Heart left ventricle (tissue), 13 donors: Measurements from ENCODE around the gene HECTD2.
"Not testable (repeated sequence)": the region's sequence is repeated elsewhere in the genome, so short reads cannot be mapped to it uniquely, and the experiment has no call there.

Experiments
- POLR2A ChIP-seq, 2 donors: fragments of 450-650 bp; IDR thresholded peaks; one replicate each; pipeline ENCODE4 v1.6.1; 2017; ENCODE audit warnings: antibody characterized with exemption in 2 of 2, mild to moderate bottlenecking in 2 of 2, moderate library complexity in 2 of 2
- TF ChIP-seq, protein P1 (sequence below), 12 donors: fragments of 200-600 bp; sonication (generic) in 4 of 12; IDR thresholded peaks; one replicate each; pipeline versions ENCODE4 v1.5.0 to v1.8.0; 2018 to 2022; ENCODE audit warnings: antibody characterized with exemption in 12 of 12, mild to moderate bottlenecking in 5 of 12
- donor health status: ischemic (EF 13 %, LVEDD 7.1; RV severe dilation, severe dysfunction).
- donor health status: DM: no; HTN: yes; CAD: no.
- donor health status: DM: no; HTN: no; CAD: no.
- donor health status: ischemic (EF 25% LVEDD 6.9; RV normal size, moderate dysfunction).
- donor health status: ischemic (EF 25% LVEDD 5.7; RV mildly dilated, moderate dysfunction).
- donor health status: ischemic (EF 35%, LVEDD 5.7; RV mildly dilated, moderate dysfunction).
- donor health status: nonischemic (EF 11% LVEDD 7.7; RV severe dilation, severe dysfunction).
- donor health status: DM: yes; HTN: yes; CAD: no.
- donor health status: PGD.
- donor health status: ischemic (EF 29% LVEDD 5.4; RV normal size, mild dysfunction).
- donor health status: nonischemic (EF 23%, LVEDD 6.1; RV moderate dilation, normal function).

DNA sequence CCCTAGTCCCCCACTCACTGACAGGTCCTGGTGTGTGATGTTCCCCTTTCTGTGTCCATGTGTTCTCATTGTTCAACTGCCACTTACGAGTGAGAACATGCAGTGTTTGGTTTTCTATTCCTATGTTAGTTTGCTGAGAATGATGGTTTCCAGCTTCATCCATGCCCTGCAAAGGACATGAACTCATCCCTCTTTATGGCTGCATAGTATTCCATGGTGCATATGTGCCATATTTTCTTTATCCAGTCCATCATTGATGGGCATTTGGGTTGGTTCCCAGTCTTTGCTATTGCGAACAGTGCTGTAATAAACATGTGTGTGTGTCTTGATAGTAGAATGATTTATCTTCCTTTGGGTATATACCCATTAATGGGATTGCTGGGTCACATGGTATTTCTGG is 28.1 kb downstream of the HECTD2 start:
- TF ChIP-seq, protein P1, sequence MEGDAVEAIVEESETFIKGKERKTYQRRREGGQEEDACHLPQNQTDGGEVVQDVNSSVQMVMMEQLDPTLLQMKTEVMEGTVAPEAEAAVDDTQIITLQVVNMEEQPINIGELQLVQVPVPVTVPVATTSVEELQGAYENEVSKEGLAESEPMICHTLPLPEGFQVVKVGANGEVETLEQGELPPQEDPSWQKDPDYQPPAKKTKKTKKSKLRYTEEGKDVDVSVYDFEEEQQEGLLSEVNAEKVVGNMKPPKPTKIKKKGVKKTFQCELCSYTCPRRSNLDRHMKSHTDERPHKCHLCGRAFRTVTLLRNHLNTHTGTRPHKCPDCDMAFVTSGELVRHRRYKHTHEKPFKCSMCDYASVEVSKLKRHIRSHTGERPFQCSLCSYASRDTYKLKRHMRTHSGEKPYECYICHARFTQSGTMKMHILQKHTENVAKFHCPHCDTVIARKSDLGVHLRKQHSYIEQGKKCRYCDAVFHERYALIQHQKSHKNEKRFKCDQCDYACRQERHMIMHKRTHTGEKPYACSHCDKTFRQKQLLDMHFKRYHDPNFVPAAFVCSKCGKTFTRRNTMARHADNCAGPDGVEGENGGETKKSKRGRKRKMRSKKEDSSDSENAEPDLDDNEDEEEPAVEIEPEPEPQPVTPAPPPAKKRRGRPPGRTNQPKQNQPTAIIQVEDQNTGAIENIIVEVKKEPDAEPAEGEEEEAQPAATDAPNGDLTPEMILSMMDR (IDR thresholded peaks at IDR 0.05): not testable (repeated sequence)
- TF ChIP-seq POLR2A (IDR thresholded peaks at IDR 0.05): not testable (repeated sequence)
